ENCODE data around the gene PHF1. TPM values are rescaled to one million over a fixed set of nuclear protein-coding genes. Genes with fewer than 3 reads are reported as not detected.

PHF1 gene
- total RNA-seq, 1 experiment from 2014 or later, result 68.3 TPM

GRCh38 chr6:33451606-33452005 is 40.8 kb downstream of the PHF1 start:
- intact Hi-C loops (cut with micrococcal nuclease; ENCODE audit: unreplicated experiment), result no loop called here
- CTCF ChIA-PET, result no interaction called here
- H3K4me3 Mint-ChIP-seq (ENCODE audit: low read depth, unreplicated experiment), result no peak overlapping the region

GRCh38 chr6:33452496-33452895 is 41.7 kb downstream of the PHF1 start:
- CTCF ChIA-PET, result interaction anchor here (0.6 kb wide), 1 partner anchor 1786 kb away, joined by 4 read pairs; no protein-coding TSS in a partner anchor
- peaks cover 44% of the 10 kb centered on the region for H3K36me3 Mint-ChIP-seq (ENCODE audit: insufficient read depth, unreplicated experiment)

More at GRCh38 chr6:33451606-33452005, 40.8 kb downstream of the PHF1 start:
- H3K36me3 Mint-ChIP-seq (ENCODE audit: insufficient read depth, unreplicated experiment), result peaks cover 39% of the 10 kb centered on the region
- no peak for TF ChIP-seq CTCF (IDR thresholded peaks at IDR 0.05; ENCODE audit: unreplicated experiment)
- H3K4me1 Mint-ChIP-seq (ENCODE audit: low read depth, unreplicated experiment), result peaks cover 12% of the 10 kb centered on the region
- no peaks in the 10 kb centered on the region for H3K27me3 Mint-ChIP-seq (ENCODE audit: unreplicated experiment)
- no TSS peak for BruUV-seq (replicated peaks)
- no peaks in the 10 kb centered on the region for H3K9me3 Mint-ChIP-seq (ENCODE audit: low read depth, unreplicated experiment)
- H3K27ac Mint-ChIP-seq (ENCODE audit: unreplicated experiment), result no peak overlapping the region
- no peak for DNase-seq

GRCh38 chr6:33453393-33454008 is 42.7 kb downstream of the PHF1 start:
- H3K4me1 Mint-ChIP-seq (ENCODE audit: low read depth, unreplicated experiment), result peaks cover 12% of the 10 kb centered on the region
- no TSS peak for BruUV-seq (replicated peaks)
- no peaks in the 10 kb centered on the region for H3K27me3 Mint-ChIP-seq (ENCODE audit: unreplicated experiment)

More at GRCh38 chr6:33452496-33452895, 41.7 kb downstream of the PHF1 start:
- no peak overlapping the region for H3K27ac Mint-ChIP-seq (ENCODE audit: unreplicated experiment)
- no peak for DNase-seq
- no peak for TF ChIP-seq CTCF (IDR thresholded peaks at IDR 0.05; ENCODE audit: unreplicated experiment)
- H3K27me3 Mint-ChIP-seq (ENCODE audit: unreplicated experiment), result no peaks in the 10 kb centered on the region
- BruUV-seq (replicated peaks), result no TSS peak
- H3K4me3 Mint-ChIP-seq (ENCODE audit: low read depth, unreplicated experiment), result no peak overlapping the region
- H3K9me3 Mint-ChIP-seq (ENCODE audit: low read depth, unreplicated experiment), result no peaks in the 10 kb centered on the region
- intact Hi-C loops (cut with micrococcal nuclease; ENCODE audit: unreplicated experiment), result no loop called here
- H3K4me1 Mint-ChIP-seq (ENCODE audit: low read depth, unreplicated experiment), result peaks cover 12% of the 10 kb centered on the region

More at GRCh38 chr6:33453393-33454008, 42.7 kb downstream of the PHF1 start:
- TF ChIP-seq CTCF (IDR thresholded peaks at IDR 0.05; ENCODE audit: unreplicated experiment), result no peak
- Mint-ChIP-seq H3K4me3 (ENCODE audit: low read depth, unreplicated experiment) (peak overlapping the region; percentile 98), H3K36me3 (ENCODE audit: insufficient read depth, unreplicated experiment) (peaks cover 44% of the 10 kb centered on the region), H3K27ac (ENCODE audit: unreplicated experiment) (peak overlapping the region; percentile 72), H3K9me3 (ENCODE audit: low read depth, unreplicated experiment) (no peaks in the 10 kb centered on the region)
- CTCF ChIA-PET, result interaction anchor here (0.5 to 1.4 kb wide), 4 partner anchors 14 to 136 kb away, joined by 3 to 6 read pairs (median 5); partner anchors contain the start of gene ZBTB22
- DNase-seq, result no peak
- intact Hi-C loops (cut with micrococcal nuclease; ENCODE audit: unreplicated experiment), result no loop called here
